K562 (cell line): ENCODE data around the gene SOX18. TPM values are rescaled to one million over a fixed set of nuclear protein-coding genes. Genes with fewer than 3 reads are reported as not detected.

Experiments
- ATAC-seq: fragments of 200-7000 bp; cut with Tn5 transposase; 3 replicates; pipeline ENCODE4 v1.9.1; 2020; ENCODE audit warnings: moderate library complexity
- BruUV-seq: library from RNA; stranded (reverse); fragments of 400-500 nt; replicated peaks from 2 replicates; lab custom pipeline; 2021; lab: Mats Ljungman, UMichigan
- CTCF ChIA-PET: fragments of 300-600 bp; formaldehyde crosslinking; extraction: SDS; loops from one replicate; lab custom pipeline; 2021; ENCODE audit warnings: low intra/inter-chr PET ratio; lab: Yijun Ruan, JAX
- POLR2A ChIA-PET: fragments of 300-600, 350-650 bp; sonication (Branson Sonifier 250); formaldehyde crosslinking; extraction: SDS; loops from one replicate; lab custom pipeline; 2021; ENCODE audit warnings: antibody characterized with exemption, inconsistent platforms; lab: Yijun Ruan, JAX
- DNase-seq, 4 experiments: peaks; one replicate each; pipeline versions ENCODE4 v3.0.0 to v3.0.0-alpha.2; 2011 to 2018; ENCODE audit warnings: low spot score in 3 of 4, mixed read lengths in 3 of 4; ENCODE audit errors: extremely low read depth in 1 of 4
- FAIRE-seq: peaks from 2 replicates; lab custom pipeline; 2011; peaks lifted over from hg19 to GRCh38; lab: Jason Lieb, UNC
- H2AFZ ChIP-seq: 2 replicates; pipeline ENCODE4 v1.6.0; 2011; ENCODE audit warnings: low read depth, low read length, control low read depth, inconsistent platforms
- H3K27ac ChIP-seq: fragments of 200-600 bp; 3 replicates; pipeline ENCODE4 v1.8.0; 2011; ENCODE audit warnings: low read depth, mild to moderate bottlenecking, control low read depth, inconsistent platforms, low read length, moderate library complexity, mixed read lengths; ENCODE audit errors: extremely low read depth
- H3K27me3 ChIP-seq, 2 experiments: fragments of 300-600 bp in 1 of 2; 2 replicates in 1 of 2; 3 replicates in 1 of 2; pipeline versions ENCODE4 v1.6.0 to v1.8.0; 2011; ENCODE audit warnings: inconsistent platforms in 2 of 2, low read length in 2 of 2, mild to moderate bottlenecking in 1 of 2, mixed read lengths in 1 of 2, moderate library complexity in 1 of 2; ENCODE audit not compliant: control insufficient read depth in 2 of 2, insufficient read depth in 2 of 2
- H3K36me3 ChIP-seq: fragments of 300-600 bp; 3 replicates; pipeline ENCODE4 v1.8.0; 2011; ENCODE audit warnings: mild to moderate bottlenecking, low read length, inconsistent platforms; ENCODE audit not compliant: control insufficient read depth, insufficient read depth
- H3K4me1 ChIP-seq, 2 experiments: fragments of 200-600 bp in 1 of 2; replicated peaks in 1 of 2; 2 replicates in 1 of 2; 3 replicates in 1 of 2; pipeline versions ENCODE4 v1.5.1 to v1.8.0; 2011; ENCODE audit warnings: inconsistent platforms in 2 of 2, low read length in 2 of 2, mild to moderate bottlenecking in 1 of 2, mixed read lengths in 1 of 2, moderate library complexity in 1 of 2; ENCODE audit not compliant: control insufficient read depth in 2 of 2, insufficient read depth in 2 of 2
- H3K4me2 ChIP-seq: 2 replicates; pipeline ENCODE4 v1.6.1; 2011; ENCODE audit warnings: low read length, control low read depth, inconsistent platforms, mixed read lengths; ENCODE audit not compliant: insufficient read depth
- H3K4me3 ChIP-seq: fragments of 200-600 bp; sonication (generic), shearing (Covaris generic); 2 replicates; pipeline ENCODE4 v1.5.1; 2016; ENCODE audit warnings: control low read depth, inconsistent platforms
- H3K79me2 ChIP-seq: fragments of 200-600 bp; 3 replicates; pipeline ENCODE4 v1.8.0; 2011; ENCODE audit warnings: low read length, inconsistent platforms; ENCODE audit not compliant: control insufficient read depth, insufficient read depth
- H3K9ac ChIP-seq, 2 experiments: 2 replicates each; pipeline versions ENCODE4 v1.6.0 to v1.6.1; 2011; ENCODE audit warnings: low read depth in 2 of 2, low read length in 2 of 2, control low read depth in 1 of 2, inconsistent platforms in 1 of 2, mild to moderate bottlenecking in 1 of 2, mixed read lengths in 1 of 2; ENCODE audit not compliant: insufficient read depth in 1 of 2
- H3K9me1 ChIP-seq: one replicate; pipeline ENCODE4 v1.6.0; 2011; ENCODE audit warnings: inconsistent platforms, mild to moderate bottlenecking, low read length, moderate library complexity; ENCODE audit not compliant: control insufficient read depth, insufficient read depth
- H3K9me3 ChIP-seq: replicated peaks from 2 replicates; pipeline ENCODE4 v1.5.1; 2011; ENCODE audit warnings: low read depth, low read length, inconsistent platforms; ENCODE audit not compliant: control insufficient read depth, insufficient read depth
- H4K20me1 ChIP-seq: replicated peaks from 2 replicates; pipeline ENCODE4 v1.6.1; 2011; ENCODE audit warnings: low read length, inconsistent platforms, mixed read lengths; ENCODE audit not compliant: control insufficient read depth, insufficient read depth
- ARID3B ChIP-seq: fragments of 250-450 bp; sonication (Bioruptor Pico); IDR thresholded peaks from 2 replicates; pipeline ENCODE4 v1.4.0; 2020; ENCODE audit warnings: borderline replicate concordance
- CXXC5 ChIP-seq: fragments of 250-450 bp; sonication (Bioruptor Pico); IDR thresholded peaks from 2 replicates; pipeline ENCODE4 v1.8.0; 2022; ENCODE audit warnings: inconsistent platforms, mild to moderate bottlenecking, moderate library complexity
- EZH2 ChIP-seq: IDR thresholded peaks from 2 replicates; pipeline ENCODE4 v1.6.1; 2012; ENCODE audit warnings: low read depth, mild to moderate bottlenecking, inconsistent platforms, low read length, borderline replicate concordance
- HMGN3 ChIP-seq: IDR thresholded peaks from 2 replicates; pipeline ENCODE4 v1.6.1; 2011; ENCODE audit warnings: borderline replicate concordance, low read depth, mild to moderate bottlenecking, mixed read lengths, low read length; ENCODE audit not compliant: insufficient read length; ENCODE audit errors: extremely low read depth
- HNRNPL ChIP-seq: fragments of 200-400 bp; formaldehyde crosslinking; IDR thresholded peaks from 2 replicates; pipeline ENCODE4 v1.6.1; 2017; ENCODE audit warnings: low read depth, mild to moderate bottlenecking, low read length
- NFIX ChIP-seq: fragments of 250-450 bp; sonication (Bioruptor Pico); IDR thresholded peaks from 2 replicates; pipeline ENCODE4 v1.4.0; 2020; ENCODE audit warnings: low read depth, mild to moderate bottlenecking, moderate library complexity
- POLR2G ChIP-seq: fragments of 200-400 bp; formaldehyde crosslinking; IDR thresholded peaks from 2 replicates; pipeline ENCODE4 v1.6.1; 2017; ENCODE audit warnings: low read depth, mild to moderate bottlenecking, antibody characterized with exemption, low read length, moderate library complexity
- RBFOX2 ChIP-seq: fragments of 200-400 bp; formaldehyde crosslinking; IDR thresholded peaks from 2 replicates; pipeline ENCODE4 v1.6.1; 2017; ENCODE audit warnings: low read depth, mild to moderate bottlenecking, low read length, moderate library complexity
- SRSF3 ChIP-seq: fragments of 200-400 bp; formaldehyde crosslinking; IDR thresholded peaks from 2 replicates; pipeline ENCODE4 v1.6.1; 2016; ENCODE audit warnings: mild to moderate bottlenecking, low read length, moderate library complexity; ENCODE audit not compliant: insufficient read depth
- ZBTB33 ChIP-seq: sonication (generic); formaldehyde crosslinking; IDR thresholded peaks from 2 replicates; pipeline ENCODE4 v1.8.1; 2023; ENCODE audit warnings: mild to moderate bottlenecking, missing genetic modification reagents
- ZNF639 ChIP-seq, 2 experiments: fragments of 200-800 bp in 1 of 2; sonication (Bioruptor generic) in 1 of 2; sonication (generic) in 1 of 2; formaldehyde crosslinking in 1 of 2; IDR thresholded peaks in 1 of 2; conservative IDR thresholded peaks in 1 of 2; 2 replicates each; pipeline versions ENCODE4 v1.5.0 to v1.6.1; 2016 to 2020; ENCODE audit warnings: missing compliant biosample characterization in 1 of 2, missing genetic modification characterization in 1 of 2, missing genetic modification reagents in 1 of 2
- ZNF740 ChIP-seq, 3 experiments: fragments of 200-800 bp in 1 of 3; sonication (Bioruptor generic) in 1 of 3; sonication (generic) in 1 of 3; formaldehyde crosslinking in 1 of 3; IDR thresholded peaks; 2 replicates each; pipeline versions ENCODE4 v1.6.1 to v1.8.0; 2016 to 2022; ENCODE audit warnings: mild to moderate bottlenecking in 2 of 3, missing compliant biosample characterization in 2 of 3, missing genetic modification characterization in 2 of 3, missing genetic modification reagents in 1 of 3
- WGBS: fragments of 100-300 bp; shearing (Covaris generic); methylation state at CpG from one replicate; pipeline ENCODE4 v1.1.6; 2016; ENCODE audit warnings: low coverage, mixed read lengths; ENCODE audit not compliant: insufficient coverage; ENCODE audit errors: missing lambda C conversion rate; 5-methylcytosine and 5-hydroxymethylcytosine counted together
- in situ Hi-C: fragments of 300-500 bp; cut with MboI; formaldehyde crosslinking; loops from 4 replicates; pipeline ENCODE4 v1.15.0; 2018; ENCODE audit warnings: inconsistent platforms, mixed read lengths
- intact Hi-C: fragments of 100-400 bp; cut with micrococcal nuclease; formaldehyde crosslinking; loops from 2 replicates; pipeline ENCODE4 v1.14.2; 2022
- polyA plus RNA-seq, 8 experiments: library from polyadenylated mRNA; depleted of rRNA in 4 of 8; stranded (reverse) in 5 of 8; unstranded in 3 of 8; fragments of >200 nt; fragmentation: Nextera tagmentation in 2 of 8; fragmentation: Illumina TruSeq in 1 of 8; extraction: Ambion mirVana in 2 of 8; extraction: Trizol in 1 of 8; gene quantifications; 2 replicates each; pipeline versions ENCODE4 v1.2.1 to v1.2.3, GENCODE V29; 2011 to 2014; ENCODE audit warnings: inconsistent platforms in 1 of 8, missing spikeins in 1 of 8
- total RNA-seq, 7 experiments: library from RNA; depleted of rRNA in 6 of 7; stranded (reverse); fragments of >200 nt in 6 of 7; fragmentation: Illumina TruSeq in 2 of 7; extraction: Trizol in 2 of 7; gene quantifications; 2 replicates each; pipeline versions ENCODE4 v1.2.1 to v1.2.3, GENCODE V29; 2011 to 2021; ENCODE audit warnings: low replicate concordance in 1 of 7

SOX18 gene
- total and polyA plus RNA-seq, 9 of the 15 experiments (the other 6 are each of a cell fraction or from before 2014, with no cell fraction given): 0.15 to 19.8 (median 0.33) TPM

GRCh38 chr20:64047968-64048401 lies 1.5 kb downstream of the SOX18 start:
- Histone ChIP-seq H3K9ac (peak overlapping the region in 1 of 2 experiments; percentile 62; a peak in 2 of 4 replicates), H3K4me2 (no peak overlapping the region), H3K9me1 (peaks cover 4% of the 10 kb centered on the region), H3K79me2 (peaks cover 12% of the 10 kb centered on the region), H3K4me3 (no peak overlapping the region), H3K36me3 (peaks cover 12% of the 10 kb centered on the region; the same call in 1 of the 3 replicates), H3K4me1 (peaks cover 35 to 79% of the 10 kb centered on the region in 2 experiments), H2AFZ (no peak overlapping the region)
- FAIRE-seq (no peak), DNase-seq (no peak)
- WGBS: 95% methylated on average over 22 of the region's 49 CpGs
- POLR2A ChIA-PET: interaction anchor here (1.1 kb wide), 2 partner anchors 9 to 12 kb away, joined by 3 read pairs; partner anchors contain the start of gene C20orf204
- BruUV-seq: no TSS peak
- TF ChIP-seq SRSF3 (no peak), ZBTB33 (CRISPR knock-in tag) (peak; percentile 71), HMGN3 (peak; percentile 20), ZNF740 (CRISPR knock-in tag; IDR thresholded peaks at IDR 0.05) (no peak), ZNF740 (tag; IDR thresholded peaks at IDR 0.05) (0 out of 4 replicates have a peak, but pooled peaks of 1 of the 2 experiments have one; percentile 37), HNRNPL (peak; percentile 47; the same call in 1 of the 2 replicates), ZNF639 (CRISPR knock-in tag; conservative IDR thresholded peaks at IDR 0.05 in 1 of 2, IDR thresholded peaks at IDR 0.05 in 1 of 2) (no peak), NFIX (CRISPR knock-in tag) (no peak), CXXC5 (CRISPR knock-in tag) (no peak), RBFOX2 (peak; percentile 65), ARID3B (CRISPR knock-in tag) (no peak), POLR2G (peak; percentile 46; the same call in 1 of the 2 replicates), EZH2 (no peak)
- TF ChIP-seq, all 486 proteins: peak for 6
- Histone ChIP-seq H3K27ac (no peak overlapping the region), H3K9me3 (no peaks in the 10 kb centered on the region), H3K27me3 (no peaks in the 10 kb centered on the region), H4K20me1 (no peaks in the 10 kb centered on the region)
- in situ Hi-C loops: no loop called here
- no peak for ATAC-seq
- intact Hi-C loops: no loop called here
- CTCF ChIA-PET: no interaction called here
